Tibial artery (tissue), 4 donors: ENCODE measurements around the gene PCDH10.
A peak's percentile ranks its signal among the peaks of the same experiment; 100 is the strongest.

Experiments
- DNase-seq, 2 donors: peaks; one replicate each; pipeline ENCODE4 v3.0.0-alpha.2; 2019
- H3K27ac ChIP-seq, 2 donors: fragments of 200-600 bp; sonication (generic) in 1 of 2; 1 replicate in 1 of 2; 2 replicates in 1 of 2; pipeline ENCODE4 v1.5.1; 2018 to 2019; ENCODE audit warnings: mild to moderate bottlenecking in 1 of 2
- H3K27me3 ChIP-seq, 2 donors: fragments of 200-600 bp; sonication (generic) in 1 of 2; one replicate each; pipeline versions ENCODE4 v1.5.1 to v1.6.0; 2016 to 2019
- H3K36me3 ChIP-seq, 3 donors: fragments of 200-600 bp; sonication (generic) in 2 of 3; one replicate each; pipeline ENCODE4 v1.5.1; 2016 to 2019; ENCODE audit warnings: mild to moderate bottlenecking in 2 of 3
- H3K4me1 ChIP-seq, 4 donors: fragments of 200-600 bp; sonication (generic) in 2 of 4; 1 replicate in 3 of 4; 2 replicates in 1 of 4; pipeline ENCODE4 v1.5.1; 2016 to 2019
- H3K4me3 ChIP-seq, 2 donors: fragments of 200-600 bp; sonication (generic) in 1 of 2; 1 replicate in 1 of 2; 2 replicates in 1 of 2; pipeline ENCODE4 v1.5.1; 2018 to 2019; ENCODE audit warnings: mild to moderate bottlenecking in 2 of 2
- H3K9me3 ChIP-seq, 3 donors: fragments of 200-600 bp; sonication (generic) in 1 of 3; one replicate each; pipeline ENCODE4 v1.5.1; 2016 to 2019
- intact Hi-C: fragments of 100-400 bp; cut with DNase I; formaldehyde crosslinking; loops from one replicate; pipeline ENCODE4 v1.15.0; 2023; ENCODE audit warnings: low total_unique reads
- TF ChIP-seq, protein P1 (sequence below), 2 experiments: fragments of 200-600 bp in 1 of 2; fragments of 450-650 bp in 1 of 2; IDR thresholded peaks; one replicate each; pipeline ENCODE4 v1.5.1; 2017 to 2019; ENCODE audit warnings: antibody characterized with exemption in 2 of 2, mild to moderate bottlenecking in 1 of 2, moderate library complexity in 1 of 2

Gene PCDH10

DNA sequence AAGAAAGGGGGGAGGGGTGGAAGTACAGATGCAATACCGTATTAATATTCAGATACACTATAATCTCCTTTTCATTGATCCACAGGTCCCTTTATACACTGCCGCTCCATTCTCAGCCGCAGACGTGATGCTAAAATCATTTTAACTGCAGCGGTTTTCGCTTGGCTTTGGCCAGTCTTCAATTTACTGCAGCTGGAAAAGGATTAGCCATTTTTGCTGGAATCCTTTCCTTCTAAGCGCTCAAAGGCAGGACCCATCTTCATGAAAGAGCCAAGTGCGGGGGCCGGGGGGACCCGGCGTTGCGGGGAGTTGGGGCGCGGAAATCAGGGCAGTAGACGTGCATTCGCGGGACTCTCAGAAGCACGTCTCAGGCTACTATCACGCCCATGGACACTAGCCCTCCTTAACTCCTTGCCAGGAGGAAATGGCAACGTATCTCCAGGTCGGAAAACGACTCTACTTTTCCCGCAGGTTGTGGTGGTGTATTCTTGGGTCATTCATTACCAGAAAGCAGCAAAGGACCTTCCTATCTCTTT lies 1.7 kb upstream of the PCDH10 start:
- Histone ChIP-seq H3K9me3 (no peaks in the 10 kb centered on the region), H3K27me3 (peaks cover 0 to 4% of the 10 kb centered on the region in 2 donors), H3K36me3 (no peaks in the 10 kb centered on the region), H3K27ac (peak overlapping the region; percentile 59 to 84), H3K4me3 (peak overlapping the region; percentile 63 to 72), H3K4me1 (peaks cover 0 to 53% (median 25%) of the 10 kb centered on the region in 4 donors)
- intact Hi-C loops = no loop called here
- peak in 1 of 2 donors; percentile 55 for DNase-seq
- TF ChIP-seq, protein P1, sequence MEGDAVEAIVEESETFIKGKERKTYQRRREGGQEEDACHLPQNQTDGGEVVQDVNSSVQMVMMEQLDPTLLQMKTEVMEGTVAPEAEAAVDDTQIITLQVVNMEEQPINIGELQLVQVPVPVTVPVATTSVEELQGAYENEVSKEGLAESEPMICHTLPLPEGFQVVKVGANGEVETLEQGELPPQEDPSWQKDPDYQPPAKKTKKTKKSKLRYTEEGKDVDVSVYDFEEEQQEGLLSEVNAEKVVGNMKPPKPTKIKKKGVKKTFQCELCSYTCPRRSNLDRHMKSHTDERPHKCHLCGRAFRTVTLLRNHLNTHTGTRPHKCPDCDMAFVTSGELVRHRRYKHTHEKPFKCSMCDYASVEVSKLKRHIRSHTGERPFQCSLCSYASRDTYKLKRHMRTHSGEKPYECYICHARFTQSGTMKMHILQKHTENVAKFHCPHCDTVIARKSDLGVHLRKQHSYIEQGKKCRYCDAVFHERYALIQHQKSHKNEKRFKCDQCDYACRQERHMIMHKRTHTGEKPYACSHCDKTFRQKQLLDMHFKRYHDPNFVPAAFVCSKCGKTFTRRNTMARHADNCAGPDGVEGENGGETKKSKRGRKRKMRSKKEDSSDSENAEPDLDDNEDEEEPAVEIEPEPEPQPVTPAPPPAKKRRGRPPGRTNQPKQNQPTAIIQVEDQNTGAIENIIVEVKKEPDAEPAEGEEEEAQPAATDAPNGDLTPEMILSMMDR (IDR thresholded peaks at IDR 0.05) = no peak

- intact Hi-C loops = no loop called here
- TF ChIP-seq, protein P1 (IDR thresholded peaks at IDR 0.05) = peak in 1 of 2 experiments; percentile 6
- DNase-seq = peak in 1 of 2 donors; percentile 67
- Histone ChIP-seq H3K27ac (peak overlapping the region; percentile 59 to 84), H3K9me3 (no peaks in the 10 kb centered on the region), H3K27me3 (peaks cover 0 to 4% of the 10 kb centered on the region in 2 donors), H3K4me1 (peaks cover 0 to 58% (median 25%) of the 10 kb centered on the region in 4 donors), H3K4me3 (peak overlapping the region; percentile 63 to 72), H3K36me3 (no peaks in the 10 kb centered on the region)
Measured at GRCh38 chr4:133147921-133148689, 989 bp upstream of the PCDH10 start.

DNA sequence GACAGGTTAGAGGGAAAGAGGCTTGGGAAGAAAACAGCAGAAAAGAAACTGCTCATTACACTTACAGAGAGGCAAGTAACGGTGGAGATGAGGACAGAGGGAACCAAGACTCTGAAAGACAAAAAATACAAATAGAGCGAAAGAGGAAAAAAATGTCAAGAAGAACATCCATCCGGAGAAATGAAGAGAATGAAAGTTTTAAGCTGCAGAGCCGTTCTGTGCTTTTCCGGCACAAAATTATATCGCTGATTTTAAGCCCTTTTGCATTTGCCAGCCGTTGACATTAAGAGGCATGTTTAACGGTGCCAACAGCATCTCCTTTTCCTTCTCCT lies 236 bp downstream of the PCDH10 start:
- H3K4me3 ChIP-seq = peak overlapping the region; percentile 63 to 72
- TF ChIP-seq, protein P1 (IDR thresholded peaks at IDR 0.05) = no peak
- DNase-seq = no peak
- peaks cover 0 to 4% of the 10 kb centered on the region in 2 donors for H3K27me3 ChIP-seq
- intact Hi-C loops = no loop called here
- H3K27ac ChIP-seq = peak overlapping the region; percentile 71 to 84
- peaks cover 0 to 58% (median 25%) of the 10 kb centered on the region in 4 donors for H3K4me1 ChIP-seq
- no peaks in the 10 kb centered on the region for H3K36me3 ChIP-seq
- no peaks in the 10 kb centered on the region for H3K9me3 ChIP-seq

- TF ChIP-seq, protein P1 (IDR thresholded peaks at IDR 0.05) = no peak
- peak overlapping the region; percentile 71 to 84 for H3K27ac ChIP-seq
- H3K4me3 ChIP-seq = peak overlapping the region; percentile 63 to 72
- intact Hi-C loops = no loop called here
- peaks cover 0 to 4% of the 10 kb centered on the region in 2 donors for H3K27me3 ChIP-seq
- no peaks in the 10 kb centered on the region for H3K9me3 ChIP-seq
- peaks cover 0 to 58% (median 27%) of the 10 kb centered on the region in 4 donors for H3K4me1 ChIP-seq
- no peak for DNase-seq
- H3K36me3 ChIP-seq = no peaks in the 10 kb centered on the region
Measured at GRCh38 chr4:133149932-133150471, 908 bp downstream of the PCDH10 start.

GRCh38 chr4:133150486-133151340 lies 1.6 kb downstream of the PCDH10 start:
- Histone ChIP-seq H3K4me1 (peaks cover 0 to 58% (median 30%) of the 10 kb centered on the region in 4 donors), H3K9me3 (no peaks in the 10 kb centered on the region), H3K36me3 (no peaks in the 10 kb centered on the region), H3K27ac (peak overlapping the region; percentile 71 to 84), H3K4me3 (peak overlapping the region; percentile 63 to 72), H3K27me3 (peaks cover 0 to 4% of the 10 kb centered on the region in 2 donors)
- TF ChIP-seq, protein P1 (IDR thresholded peaks at IDR 0.05) = no peak
- peak in 1 of 2 donors; percentile 68 for DNase-seq
- intact Hi-C loops = no loop called here
